GM12892 (cell line): ENCODE results near the gene BRSK2.

Experiments
- POLR2A ChIP-seq: IDR thresholded peaks from 2 replicates; pipeline ENCODE4 v1.6.1; 2011; ENCODE audit warnings: low read depth, low read length, control low read depth
- POLR2AphosphoS5 ChIP-seq: IDR thresholded peaks from 2 replicates; pipeline ENCODE4 v1.6.1; 2011; ENCODE audit warnings: low read depth, low read length, control low read depth
- TAF1 ChIP-seq: IDR thresholded peaks from 2 replicates; pipeline ENCODE4 v1.6.1; 2011; ENCODE audit warnings: low read depth, mild to moderate bottlenecking, control low read depth, low read length, borderline replicate concordance

- TF ChIP-seq POLR2AphosphoS5: no peak
- TF ChIP-seq POLR2A: no peak
- no peak for TF ChIP-seq TAF1
Measured at GRCh38 chr11:1458340-1459218, 68.8 kb downstream of the BRSK2 start.
